DMS79 treated with DMSO at 0.1 percent for 48 hours (cell line): ENCODE data around the gene OR12D3.
"Not testable (repeated sequence)": the region's sequence is repeated elsewhere in the genome, so short reads cannot be mapped to it uniquely, and the experiment has no call there.

ENCODE experiments used
- DNase-seq: peaks from one replicate; lab custom pipeline; 2025; lab: John Stamatoyannopoulos, UW

OR12D3 gene, protein sequence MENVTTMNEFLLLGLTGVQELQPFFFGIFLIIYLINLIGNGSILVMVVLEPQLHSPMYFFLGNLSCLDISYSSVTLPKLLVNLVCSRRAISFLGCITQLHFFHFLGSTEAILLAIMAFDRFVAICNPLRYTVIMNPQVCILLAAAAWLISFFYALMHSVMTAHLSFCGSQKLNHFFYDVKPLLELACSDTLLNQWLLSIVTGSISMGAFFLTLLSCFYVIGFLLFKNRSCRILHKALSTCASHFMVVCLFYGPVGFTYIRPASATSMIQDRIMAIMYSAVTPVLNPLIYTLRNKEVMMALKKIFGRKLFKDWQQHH

DNA sequence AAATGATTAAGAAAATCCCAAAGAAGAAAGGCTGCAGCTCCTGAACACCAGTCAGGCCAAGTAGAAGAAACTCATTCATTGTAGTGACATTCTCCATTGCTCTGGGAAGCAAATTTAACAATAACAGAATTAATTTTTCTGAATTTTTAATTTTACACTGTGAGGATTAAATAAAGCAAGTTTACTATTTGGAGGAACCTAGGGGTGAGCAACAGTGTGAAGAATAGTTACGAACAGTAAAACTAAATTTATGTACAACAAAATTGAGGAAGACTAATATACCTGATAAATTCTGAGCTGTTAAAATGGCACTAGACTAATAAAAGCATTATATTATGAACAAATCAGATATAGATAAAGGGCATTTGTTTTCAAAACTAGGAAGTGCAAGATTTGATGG is at the start of gene OR12D3:
OR12D3 (minus strand) TSS at position 101 of the 400 bp plus-strand sequence; CDS start at position 97, 4 bp downstream.
- DNase-seq, result no peak

DNA sequence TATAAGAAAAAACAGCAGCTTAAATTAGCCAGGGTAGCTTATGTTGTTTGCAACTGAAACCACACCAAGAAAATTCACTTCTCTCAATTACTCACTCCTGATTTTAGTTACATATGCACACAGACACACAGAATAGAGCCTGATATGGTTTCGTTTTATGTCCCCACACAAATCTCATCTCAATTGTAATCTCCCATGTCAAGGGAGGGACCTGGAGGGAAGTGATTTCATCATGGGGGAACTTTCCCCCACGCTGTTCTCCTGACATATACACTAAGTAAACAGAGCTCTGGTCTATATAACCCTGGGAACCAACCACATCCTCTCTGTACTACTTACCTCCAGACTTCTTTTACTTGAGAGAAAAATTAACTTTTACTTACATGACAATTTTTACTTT is 49.5 kb upstream of the OR12D3 start:
- no peak for DNase-seq

DNA sequence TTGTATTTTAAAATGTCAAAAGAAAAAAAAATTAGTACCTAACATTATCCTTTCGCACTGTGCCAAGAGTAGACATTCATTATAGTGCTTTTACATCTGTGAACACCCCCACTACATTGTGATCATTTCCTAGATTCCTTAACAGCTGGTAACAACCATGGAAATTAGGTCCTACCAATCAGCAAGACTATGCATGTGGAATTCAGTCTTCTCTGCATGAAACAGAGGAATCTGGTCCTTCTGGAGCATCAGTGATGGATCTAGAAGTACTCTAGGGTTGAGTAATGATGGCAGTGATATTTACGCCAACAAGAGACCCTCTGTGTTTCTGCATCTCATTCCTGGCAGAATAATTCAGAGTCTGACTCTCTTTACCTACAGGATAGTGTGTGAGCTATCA is 49.1 kb upstream of the OR12D3 start:
- DNase-seq, result no peak

DNA sequence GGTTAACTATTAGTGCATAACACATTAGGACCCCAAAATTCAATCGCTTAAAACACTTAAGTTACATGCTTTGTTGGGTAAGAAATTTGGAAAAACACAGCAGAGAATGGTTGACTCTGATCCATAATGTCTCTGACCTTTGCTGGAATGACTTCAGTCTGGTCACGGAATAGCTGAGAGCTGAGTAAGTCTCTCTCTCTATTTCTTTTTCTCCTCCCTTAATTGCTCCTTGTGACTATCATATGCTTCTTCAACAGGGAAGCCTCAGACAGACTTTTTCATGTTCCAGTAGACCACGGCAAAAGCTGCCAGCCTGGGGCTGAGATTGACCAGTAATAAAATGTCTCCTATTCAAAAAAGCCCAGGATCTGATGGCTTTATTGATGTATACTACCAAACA is 44.4 kb upstream of the OR12D3 start:
- DNase-seq, result no peak

DNA sequence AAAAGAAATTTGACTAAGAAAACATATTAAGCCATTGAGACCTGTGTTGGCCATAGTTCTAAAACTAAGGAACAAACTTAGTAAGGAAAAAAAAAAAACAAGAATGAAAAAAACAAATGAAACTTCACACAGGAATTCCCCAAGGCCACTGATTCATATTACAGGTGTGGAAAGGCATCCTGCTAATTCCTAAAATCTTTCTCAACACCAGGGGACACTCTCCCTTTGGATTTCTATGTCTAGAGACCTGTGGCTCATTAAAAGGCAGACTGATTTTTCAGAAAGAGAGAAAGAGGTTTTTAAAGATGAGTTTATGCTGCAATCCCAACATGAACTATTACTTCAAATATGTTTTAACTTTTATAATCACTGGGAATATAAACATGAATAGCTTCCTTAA is 39.5 kb upstream of the OR12D3 start, which contains the start of gene OR12D1:
OR12D1 (plus strand) TSS at position 341 of the 400 bp plus-strand sequence.
- DNase-seq, result no peak

DNA sequence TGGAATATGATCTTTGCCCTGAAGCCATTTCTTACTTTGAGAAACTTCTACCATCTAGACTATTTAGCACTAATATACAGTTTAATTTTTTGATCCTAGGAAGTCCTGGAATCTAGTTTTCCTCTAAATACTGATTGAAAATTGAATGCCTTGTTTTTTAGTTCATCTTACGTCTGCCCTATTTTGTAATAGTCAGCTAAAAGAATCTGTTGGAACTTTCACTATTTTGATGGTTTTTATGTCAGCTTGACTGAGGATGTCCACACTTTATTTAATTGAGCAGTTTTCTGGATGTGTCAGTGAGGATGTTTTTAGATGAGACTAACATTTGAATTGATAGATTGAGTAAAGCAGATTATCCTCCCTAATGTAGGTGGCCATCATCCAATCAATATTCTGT is 28.7 kb upstream of the OR12D3 start:
- DNase-seq, result no peak

DNA sequence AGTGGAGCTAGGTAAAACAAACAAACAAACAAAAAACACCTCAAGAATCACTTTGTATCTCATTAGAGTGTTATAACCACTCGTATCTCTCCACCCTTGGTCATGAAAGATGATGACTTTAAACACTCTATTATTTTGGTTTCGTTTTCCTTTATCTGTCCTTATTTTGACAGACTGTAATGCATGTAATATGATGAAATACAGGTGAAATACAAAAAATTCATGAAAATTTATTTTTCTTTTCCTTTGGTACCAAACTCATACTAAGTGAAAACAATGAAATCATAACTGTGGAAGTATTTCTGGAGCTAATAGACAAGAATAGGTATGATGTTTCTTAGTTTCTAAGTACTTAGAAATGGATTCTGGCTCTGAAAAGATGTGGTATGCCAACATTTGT is 24.4 kb upstream of the OR12D3 start:
- no peak for DNase-seq

DNA sequence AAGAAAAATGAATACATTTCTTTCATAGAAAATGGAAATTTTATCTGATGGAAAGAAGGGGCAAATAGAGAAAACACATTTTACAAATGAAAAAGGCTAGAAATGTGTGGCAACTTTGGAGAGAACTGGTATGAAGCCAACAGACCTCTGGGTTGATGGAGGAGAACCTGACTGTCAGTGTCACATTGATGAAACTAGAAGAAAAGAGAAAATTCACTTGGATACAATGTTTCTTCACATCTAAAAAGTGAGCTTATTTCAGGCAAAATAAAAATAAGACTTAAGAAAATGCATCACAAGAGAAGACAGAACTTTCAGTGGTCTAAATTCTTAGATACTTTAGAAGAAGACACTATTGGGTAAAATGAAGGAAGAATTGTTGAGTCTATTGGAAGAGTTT is 20.2 kb upstream of the OR12D3 start, which contains the start of gene OR12D2:
OR12D2 (plus strand) TSS at position 301 of the 400 bp plus-strand sequence. CDS start 1,069 bp downstream, outside the sequence.
- DNase-seq, result no peak

DNA sequence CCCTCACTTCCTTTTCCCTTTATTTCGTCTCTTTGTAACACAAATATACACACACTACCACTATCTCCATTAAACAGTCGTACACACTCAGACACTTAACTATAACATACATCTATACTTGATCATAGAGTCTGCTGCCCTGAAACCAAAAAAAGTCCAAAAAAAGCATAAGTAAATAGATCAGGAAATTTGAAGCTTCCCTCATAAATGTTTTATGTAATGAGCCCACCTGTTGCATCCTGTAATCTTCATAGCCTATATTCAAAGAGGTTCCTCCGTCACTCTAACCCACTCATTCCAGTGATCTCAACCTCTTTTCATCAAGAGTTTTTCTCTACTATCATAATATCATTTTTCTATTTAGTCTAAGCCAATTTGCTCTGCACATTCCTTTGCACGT is 13.4 kb upstream of the OR12D3 start:
- no peak for DNase-seq

DNA sequence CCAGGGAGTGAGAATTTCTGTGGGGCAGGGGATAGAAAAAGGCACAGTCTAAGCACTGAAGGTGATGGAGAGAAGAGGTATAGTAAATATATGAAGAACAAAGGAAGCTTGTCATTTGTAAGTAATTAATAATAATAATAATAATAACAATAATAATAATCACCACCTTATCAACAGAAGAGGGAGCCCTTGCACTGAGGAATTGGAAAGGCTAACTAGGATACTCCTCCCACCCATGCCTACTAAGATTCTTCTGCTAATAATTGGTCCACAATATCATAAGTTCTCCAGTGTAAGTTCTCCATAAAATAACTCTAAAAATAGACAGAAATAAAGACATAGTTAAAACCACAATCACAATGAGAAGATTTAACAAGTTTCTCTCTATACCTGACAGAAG is 912 bp upstream of the OR12D3 start:
- DNase-seq, result no peak

DNA sequence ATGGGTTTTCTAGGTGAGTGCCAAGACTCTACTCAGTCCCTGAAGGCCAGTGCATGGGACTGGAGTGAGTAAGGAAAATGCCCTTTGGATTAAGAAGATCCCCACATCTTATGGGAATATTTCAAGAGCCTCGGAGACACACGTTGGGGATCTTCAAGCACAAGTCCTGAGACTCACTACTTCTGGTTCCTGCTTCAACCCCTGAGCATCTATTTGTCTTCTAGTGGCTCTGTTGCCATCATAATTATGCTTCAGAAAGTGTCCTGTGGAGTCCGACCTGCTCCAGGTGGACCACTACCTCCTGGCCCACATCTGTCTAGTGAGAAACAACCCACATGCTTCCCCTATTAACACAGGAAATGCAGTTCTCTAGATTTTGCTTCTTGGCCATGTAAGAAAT is 6.3 kb downstream of the OR12D3 start, which contains the start of gene OR5V1:
OR5V1 (minus strand) TSS at position 101 of the 400 bp plus-strand sequence. CDS start 12,670 bp downstream, outside the sequence.
- no peak for DNase-seq

DNA sequence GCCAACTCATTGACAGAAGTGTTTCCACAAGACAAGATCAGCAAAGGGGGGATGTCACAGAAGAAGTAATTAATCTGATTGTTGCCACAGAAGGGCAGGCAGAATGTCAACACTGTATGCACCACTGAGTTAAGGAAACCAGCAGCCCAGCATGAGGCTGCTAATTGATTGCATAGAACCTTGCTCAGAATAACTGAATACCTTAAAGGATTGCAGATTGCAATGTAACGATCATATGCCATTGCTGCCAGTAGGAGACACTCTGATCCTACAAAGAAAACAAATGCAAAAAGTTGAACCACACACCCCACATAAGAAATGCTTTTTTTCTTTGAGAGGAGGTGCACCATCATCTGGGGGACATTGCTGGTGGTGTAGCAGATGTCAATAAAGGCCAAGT is 19.5 kb downstream of the OR12D3 start:
- no peak for DNase-seq

DNA sequence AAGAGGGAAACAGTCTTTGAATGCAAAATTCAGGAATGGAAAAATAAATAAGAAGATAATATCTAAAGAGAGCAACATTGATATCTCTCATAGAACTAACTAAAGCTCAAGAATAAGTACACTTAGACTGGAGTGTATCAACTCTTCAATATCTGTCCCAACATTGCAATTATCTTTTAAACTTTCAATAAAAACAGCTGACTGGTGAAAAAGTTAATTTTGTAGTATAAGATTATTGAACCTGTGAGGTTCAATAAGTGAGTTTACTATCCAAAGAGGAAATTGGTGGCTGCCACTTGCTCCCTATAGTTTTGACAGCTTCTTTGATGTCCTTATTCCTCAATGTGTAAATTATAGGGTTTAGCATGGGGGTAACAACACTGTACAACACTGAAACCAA is 20.1 kb downstream of the OR12D3 start:
- no peak for DNase-seq

DNA sequence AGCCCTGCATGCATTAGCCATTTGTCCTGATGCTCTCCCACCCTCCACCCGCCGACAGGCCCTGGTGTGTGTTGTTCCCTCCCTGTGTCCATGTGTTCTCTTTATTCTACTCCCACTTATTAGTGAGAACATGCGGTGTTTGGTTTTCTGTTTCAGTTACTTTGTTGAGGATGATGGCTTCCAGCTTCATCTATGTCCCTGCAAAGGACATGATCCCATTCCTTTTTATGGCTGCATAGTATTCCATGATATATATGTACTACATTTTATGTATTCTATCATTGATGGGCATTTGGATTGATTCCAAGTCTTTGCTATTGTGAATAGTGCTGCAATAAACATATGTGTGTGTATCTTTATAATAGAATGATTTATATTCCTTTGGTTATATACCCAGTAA is 25.7 kb downstream of the OR12D3 start:
- DNase-seq, result not testable (repeated sequence)

DNA sequence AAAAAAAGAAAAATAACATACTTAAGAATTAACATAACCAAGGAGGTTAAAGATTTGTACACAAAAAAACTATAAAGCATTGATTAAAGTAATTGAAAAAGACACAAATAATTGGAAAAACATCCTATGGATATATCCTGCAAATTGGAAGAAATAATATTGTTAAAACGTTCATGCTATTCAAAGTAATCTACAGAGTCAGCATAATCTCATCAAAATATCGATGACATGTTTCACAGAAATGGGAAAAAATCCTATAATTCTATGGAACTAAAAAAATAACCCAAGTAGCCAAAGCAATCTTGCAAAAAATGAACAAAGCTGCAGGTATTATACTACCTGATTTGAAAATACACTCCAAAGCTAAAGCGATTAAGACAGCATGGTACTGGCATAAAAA is 29.7 kb downstream of the OR12D3 start:
- no peak for DNase-seq

DNA sequence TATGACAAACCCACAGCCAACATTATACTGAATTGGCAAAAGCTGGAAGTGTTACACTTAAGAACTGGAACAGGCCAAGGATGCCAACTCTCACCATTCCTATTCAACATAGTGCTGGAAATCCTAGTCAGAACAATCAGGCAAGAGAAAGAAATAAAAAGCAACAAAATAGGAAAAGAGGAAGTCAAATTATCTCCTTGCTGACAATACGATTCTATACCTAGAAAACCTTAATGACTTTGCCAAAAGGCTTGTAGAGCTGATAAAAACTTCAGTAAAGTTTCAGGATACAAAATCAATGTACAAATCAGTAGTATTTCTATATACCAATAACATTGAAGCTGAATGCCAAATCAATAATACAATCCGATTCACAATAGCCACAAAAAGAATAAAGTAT is 38.8 kb downstream of the OR12D3 start:
- no peak for DNase-seq

DNA sequence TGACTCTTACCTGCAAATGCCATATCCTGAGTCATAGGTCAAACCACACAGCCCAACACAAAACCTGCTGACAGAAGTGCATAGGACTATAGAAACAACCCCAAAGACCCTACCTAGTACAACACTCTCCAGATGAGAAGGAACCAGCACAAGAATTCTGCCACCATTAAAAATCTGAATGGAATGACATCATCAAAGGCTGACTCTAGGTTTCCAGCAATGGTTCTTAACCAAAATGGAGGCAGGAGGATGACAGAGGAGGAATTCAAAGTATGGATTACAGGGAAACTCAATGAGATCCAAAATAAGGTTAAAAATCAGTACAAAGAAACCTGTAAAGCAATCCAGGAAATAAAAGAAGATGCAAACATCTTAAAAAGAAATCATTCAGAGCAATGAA is 42.4 kb downstream of the OR12D3 start:
- no peak for DNase-seq

DNA sequence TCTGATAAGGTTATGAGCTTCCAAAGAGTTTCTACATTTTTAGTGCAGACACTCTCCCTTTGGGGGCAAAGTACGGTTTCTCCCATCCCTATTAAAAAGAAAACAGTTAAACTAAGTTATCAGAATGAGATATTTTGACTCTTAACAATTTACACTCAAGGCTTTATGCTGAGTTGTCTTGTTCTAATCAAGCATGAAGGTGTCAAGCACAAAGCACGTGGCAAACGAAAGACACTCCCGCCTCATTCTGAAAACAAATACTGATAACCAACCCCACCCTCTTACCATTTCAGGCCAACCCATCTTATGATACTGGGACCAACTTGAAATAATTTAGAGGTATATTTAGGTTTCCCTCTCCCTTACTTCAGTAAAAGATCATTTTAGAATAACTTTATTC is 49.3 kb downstream of the OR12D3 start:
- DNase-seq, result no peak
